DMS153 treated with DMSO at 0.1 percent for 48 hours (cell line): ENCODE data around the gene TRIP11.
"Not testable (repeated sequence)": the region's sequence is repeated elsewhere in the genome, so short reads cannot be mapped to it uniquely, and the experiment has no call there.

Experiments
- DNase-seq: peaks from one replicate; lab custom pipeline; 2025; ENCODE audit not compliant: unreplicated experiment; lab: John Stamatoyannopoulos, UW

Gene TRIP11

DNA sequence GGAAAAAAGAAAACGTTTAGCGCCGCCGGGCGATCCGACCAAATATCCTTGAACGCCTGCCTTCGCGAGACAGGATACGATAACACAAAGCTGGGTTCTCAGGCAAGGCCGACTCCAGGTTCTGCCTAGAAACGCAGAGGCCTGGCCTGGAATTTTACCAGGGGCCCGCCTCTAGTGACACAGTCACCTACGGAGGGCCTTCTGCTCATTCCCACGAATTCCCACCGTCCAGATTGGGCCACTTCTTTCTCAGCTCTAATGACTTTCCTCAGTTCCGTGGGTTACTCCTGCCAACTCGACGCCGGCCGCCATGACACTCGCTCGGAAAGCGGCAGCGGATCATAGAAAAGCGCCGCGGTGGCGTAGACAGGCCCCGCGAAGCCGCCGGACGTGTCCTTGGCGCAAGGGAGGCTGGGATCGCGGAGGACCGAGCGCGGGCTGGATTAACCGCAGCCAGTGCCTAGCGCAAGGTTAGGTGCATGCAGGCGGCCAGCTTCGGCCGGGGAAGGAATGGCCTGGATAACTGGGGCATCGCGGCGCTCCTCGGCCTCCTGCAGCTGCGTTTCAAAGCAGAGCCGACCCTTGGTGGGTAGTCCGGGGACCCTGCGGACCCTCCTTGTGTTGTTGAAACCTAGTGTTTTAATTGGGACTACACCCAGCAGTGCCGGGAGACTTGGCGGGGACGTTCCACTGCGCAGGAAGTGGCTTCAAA lies at the start of gene TRIP11:
TRIP11 (minus strand) TSS at position 341 of the 712 bp plus-strand sequence. CDS start 374 bp downstream, outside the sequence.
- DNase-seq: peak; percentile 69

DNA sequence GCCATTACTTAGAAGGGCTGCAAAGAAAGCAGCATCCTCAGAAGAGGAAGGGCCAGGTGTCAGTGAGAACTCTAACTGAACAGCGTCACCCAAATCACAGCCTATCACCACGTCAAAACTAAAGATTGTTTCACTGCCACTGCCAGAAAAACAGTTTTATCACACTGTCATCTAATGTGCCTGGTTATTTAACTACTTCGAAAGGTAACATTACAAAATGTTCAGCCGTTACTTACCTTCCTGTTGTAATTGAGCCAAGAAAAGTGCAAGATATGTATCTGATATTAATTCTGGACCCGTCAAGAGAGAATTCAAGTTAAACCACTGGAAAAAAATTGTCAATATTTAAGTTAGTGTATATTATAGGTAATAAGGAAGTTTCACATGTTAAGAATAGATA lies 48.6 kb upstream of the TRIP11 start:
- DNase-seq: no peak

DNA sequence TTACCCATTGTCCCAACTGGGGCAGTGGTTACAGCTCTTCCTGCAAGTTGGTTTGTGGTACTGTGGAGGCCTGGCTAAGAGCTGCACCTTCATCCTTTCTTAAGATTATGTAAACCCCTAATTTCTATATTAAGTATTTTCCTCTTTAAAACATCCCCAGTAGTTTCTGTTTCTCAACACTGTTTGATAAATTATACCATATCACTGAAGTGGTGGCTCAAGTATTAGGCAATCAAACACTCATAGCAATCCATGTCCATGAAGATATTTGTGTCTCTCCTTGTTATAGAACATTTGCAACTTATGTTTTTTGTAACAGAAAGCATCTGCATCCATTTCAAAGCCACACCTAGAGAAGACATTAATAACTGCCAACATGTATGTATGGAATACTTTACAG lies 34.7 kb upstream of the TRIP11 start:
- DNase-seq: no peak

DNA sequence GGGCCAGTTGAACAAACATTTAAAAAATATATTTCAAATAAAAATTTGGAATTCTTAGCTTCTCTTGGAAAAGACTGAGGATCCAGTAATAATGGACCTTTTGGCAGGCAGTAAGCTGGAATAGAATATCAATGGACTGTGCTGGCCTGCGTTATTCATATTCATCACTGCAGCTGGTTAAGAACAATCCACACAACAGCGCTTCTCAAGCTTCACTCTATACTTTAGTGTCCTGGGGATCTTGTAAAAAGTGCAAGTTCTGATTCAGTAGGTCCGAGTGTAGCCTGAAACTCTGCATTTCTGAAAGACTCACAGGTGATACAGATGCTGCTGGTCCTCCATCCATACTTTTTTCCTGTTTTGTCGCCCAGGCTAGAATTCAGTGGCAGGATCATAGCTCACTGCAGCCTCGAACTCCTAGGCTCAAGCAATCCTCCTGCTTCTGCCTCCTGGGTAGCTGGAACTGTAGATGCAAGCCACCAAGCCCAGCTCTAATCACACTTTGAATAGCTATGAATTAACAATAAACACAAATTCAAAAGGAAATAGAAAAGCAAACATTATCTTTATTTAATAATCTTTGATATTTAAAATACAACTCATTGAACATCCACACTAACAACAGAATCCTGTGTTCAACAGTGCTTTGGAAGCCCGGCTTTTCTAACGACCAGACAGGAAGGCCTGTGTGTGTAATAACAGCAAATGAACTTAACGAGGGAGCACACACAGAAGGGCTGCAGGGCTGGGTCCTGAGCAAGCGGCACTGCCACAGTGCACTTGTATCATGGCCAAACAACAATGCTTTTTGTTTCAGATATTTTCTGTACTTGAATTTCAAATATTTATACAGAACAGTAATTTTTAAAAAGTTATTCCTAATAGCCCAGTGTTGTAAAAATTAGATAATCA lies 18.4 kb upstream of the TRIP11 start:
- no peak for DNase-seq

DNA sequence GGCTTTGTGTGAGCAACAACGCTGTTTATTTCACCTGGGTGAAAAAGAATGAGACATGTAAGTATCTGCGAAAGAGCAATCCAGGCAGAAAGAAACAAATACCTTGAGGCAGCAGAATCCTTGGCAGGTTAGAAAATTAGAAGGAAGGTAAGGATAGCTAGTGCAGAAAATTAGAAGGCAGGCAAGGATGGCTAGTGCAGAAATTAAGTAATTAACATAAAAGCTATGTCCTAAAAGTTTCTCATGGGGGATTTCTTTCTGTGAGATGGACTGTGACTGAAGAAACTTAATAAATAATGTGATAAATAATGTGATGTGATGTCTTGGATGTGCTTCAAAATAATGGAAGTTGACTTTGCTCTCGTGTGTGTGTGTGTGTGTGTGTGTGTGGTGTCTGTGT lies 9.9 kb upstream of the TRIP11 start:
- DNase-seq: no peak

DNA sequence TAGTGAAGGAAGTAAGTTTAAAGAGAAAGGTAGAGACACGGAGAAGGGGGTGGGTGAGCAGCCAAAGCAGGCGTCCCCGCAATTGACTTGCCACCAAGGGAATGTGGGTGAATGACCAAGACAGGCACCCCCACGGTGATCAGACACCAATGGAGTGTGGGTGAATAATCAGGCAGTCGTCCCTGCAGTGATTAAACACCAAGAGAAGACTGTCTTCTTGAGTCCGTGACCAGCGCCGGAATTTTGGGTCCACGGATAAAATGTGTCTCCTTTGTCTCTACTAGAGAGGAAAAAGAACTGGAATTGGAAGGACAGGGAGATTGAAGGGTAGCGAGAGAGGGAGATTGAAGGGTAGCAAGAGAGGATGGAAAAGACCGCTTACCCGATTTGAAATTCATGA lies 9.4 kb upstream of the TRIP11 start:
- DNase-seq: not testable (repeated sequence)

DNA sequence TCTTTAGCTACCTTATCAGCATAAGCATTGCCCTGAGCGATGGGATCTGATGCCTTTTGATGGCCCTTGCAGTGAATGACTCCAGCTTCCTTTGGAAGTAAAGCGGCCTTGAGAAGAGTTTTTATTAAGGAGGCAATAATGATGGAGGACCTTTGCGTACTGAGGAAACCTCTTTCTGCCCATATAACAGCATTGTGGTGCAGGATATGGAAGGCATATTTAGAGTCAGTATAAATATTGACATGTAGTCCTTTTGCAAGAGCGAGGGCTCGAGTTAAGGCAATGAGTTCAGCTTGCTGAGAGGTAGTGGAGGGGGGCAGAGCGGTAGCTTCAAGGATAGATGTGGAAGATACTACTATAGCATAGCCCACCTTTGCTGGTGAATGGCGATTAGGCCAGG lies 6.0 kb upstream of the TRIP11 start:
- DNase-seq: not testable (repeated sequence)

DNA sequence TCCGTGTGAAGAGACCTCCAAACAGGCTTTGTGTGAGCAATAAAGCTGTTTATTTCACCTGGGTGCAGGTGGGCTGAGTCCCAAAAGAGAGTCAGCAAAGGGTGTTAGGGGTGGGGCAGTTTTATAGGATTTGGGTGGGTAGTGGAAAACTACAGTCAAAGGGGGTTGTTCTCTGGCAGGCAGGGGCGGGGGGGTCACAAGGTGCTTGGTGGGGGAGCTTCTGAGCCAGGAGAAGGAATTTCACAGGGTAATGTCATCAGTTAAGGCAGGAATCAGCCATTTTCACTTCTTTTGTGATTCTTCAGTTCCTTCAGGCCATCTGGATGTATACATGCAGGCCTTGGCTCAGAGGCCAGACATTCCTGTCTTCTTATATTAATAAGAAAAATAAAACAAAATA lies 1.9 kb upstream of the TRIP11 start:
- not testable (repeated sequence) for DNase-seq

DNA sequence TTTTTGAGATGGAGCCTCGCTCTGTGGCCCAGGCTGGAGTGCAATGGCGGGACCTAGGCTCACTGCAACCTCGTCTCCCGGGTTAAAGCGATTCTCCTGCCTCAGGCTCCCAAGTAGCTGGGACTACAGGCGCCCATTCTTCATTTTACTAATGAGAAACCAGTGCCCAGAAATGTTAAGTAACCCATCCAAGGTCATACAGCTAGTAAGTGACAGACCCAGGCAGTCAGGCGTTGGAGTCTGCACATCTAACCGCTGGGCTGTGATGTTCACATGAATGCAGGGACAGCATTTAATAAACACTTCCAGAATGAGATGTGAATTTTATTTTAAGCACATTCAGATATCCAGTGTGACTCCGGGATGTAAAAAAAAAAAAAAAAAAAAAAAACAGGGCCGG lies 1.3 kb upstream of the TRIP11 start:
- DNase-seq: no peak

DNA sequence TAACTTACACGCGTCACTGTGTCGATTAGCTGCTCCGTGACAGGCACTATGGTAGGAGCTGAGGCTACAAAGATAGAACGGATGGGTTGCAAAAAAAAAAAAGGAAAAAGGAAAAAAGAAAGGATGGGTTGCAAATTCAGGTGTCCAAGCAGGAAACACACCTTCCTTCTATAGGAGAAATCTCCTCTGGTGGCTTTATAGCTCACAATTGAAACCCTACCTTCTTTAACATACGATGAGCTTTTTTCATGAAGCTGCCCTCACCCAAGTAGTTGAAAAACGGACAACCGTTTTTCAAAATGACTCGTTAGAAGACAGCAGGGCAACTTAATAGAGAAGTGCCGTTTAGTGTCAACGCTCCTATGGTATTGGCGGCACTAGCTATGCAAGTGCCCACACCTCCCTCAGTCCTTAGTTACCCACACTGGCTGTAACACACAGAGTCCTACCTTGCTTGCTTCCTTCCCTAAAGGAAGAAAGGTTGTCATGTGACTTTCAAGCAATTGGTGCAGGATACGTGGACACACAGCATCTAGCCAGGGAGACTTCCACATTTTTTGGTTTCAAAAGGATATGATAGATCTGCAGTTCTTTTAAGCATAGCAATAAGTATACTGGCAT lies 682 bp upstream of the TRIP11 start:
- DNase-seq: no peak

DNA sequence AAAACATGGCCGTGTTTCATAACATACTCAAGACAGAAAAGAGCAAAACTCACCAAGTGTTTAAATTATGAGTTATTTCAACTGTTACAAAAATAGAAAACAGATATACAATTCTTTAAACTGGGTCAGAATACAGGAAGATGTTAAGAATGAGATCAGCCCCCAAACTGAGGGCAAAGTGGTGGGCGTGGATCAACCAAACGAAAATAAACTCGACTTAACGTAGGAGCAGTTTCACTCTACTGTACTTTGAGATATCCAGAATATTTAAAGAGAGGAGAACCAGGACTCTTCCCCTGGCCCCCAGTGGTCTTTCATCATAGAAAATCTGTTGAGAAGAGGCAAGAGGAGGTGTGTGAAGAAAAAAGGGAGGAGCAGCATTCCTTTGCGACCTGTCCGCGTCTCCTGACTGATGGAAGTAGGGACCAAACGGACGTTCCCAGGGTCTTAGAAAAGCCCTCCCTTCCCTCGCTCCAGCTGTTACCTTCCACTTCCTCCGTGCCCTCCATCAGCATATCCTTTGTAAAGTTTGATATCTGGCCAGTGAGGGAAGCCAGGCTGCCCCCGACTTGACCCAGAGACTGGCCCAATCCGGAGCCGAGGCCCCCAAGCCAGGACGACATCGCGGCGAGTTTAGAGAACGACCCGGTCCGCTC lies 668 bp downstream of the TRIP11 start:
- DNase-seq: no peak

DNA sequence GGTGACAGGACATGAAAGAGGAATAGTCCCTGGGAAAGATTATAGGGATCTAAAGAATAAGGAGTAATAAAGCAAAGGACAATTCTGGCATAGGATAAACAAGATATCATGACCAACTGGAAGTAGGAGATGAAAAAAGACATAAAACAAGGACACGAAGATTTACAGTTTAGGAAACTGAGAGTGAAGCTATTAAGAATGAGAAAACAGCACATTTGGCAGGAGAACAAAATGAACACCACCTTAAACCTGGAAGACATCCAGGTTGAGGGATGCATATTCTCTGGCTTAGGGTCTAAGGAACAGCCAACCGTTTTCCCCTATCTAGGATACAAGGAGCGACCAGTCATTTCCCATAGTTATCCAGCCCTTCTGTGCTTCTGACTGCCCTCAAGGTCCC lies 1.9 kb downstream of the TRIP11 start:
- no peak for DNase-seq

DNA sequence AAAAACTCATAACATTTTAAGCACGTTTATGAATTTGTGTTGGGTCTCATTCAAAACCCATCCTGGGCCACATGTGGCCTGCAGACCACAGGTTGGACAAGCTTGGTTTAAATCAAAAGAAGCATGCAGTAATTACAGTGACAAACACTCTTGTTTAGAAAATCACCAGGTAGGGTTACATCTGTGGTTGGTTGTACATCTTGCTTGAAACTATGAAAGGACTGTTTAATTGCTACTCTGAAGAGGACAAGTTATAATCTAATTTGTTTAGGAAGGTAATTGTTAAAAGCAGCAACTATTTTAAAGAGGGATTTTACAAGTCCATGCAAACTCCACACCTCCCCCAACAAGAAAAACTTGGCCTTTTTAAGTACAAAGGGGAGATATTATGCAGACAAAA lies 4.0 kb downstream of the TRIP11 start:
- no peak for DNase-seq

DNA sequence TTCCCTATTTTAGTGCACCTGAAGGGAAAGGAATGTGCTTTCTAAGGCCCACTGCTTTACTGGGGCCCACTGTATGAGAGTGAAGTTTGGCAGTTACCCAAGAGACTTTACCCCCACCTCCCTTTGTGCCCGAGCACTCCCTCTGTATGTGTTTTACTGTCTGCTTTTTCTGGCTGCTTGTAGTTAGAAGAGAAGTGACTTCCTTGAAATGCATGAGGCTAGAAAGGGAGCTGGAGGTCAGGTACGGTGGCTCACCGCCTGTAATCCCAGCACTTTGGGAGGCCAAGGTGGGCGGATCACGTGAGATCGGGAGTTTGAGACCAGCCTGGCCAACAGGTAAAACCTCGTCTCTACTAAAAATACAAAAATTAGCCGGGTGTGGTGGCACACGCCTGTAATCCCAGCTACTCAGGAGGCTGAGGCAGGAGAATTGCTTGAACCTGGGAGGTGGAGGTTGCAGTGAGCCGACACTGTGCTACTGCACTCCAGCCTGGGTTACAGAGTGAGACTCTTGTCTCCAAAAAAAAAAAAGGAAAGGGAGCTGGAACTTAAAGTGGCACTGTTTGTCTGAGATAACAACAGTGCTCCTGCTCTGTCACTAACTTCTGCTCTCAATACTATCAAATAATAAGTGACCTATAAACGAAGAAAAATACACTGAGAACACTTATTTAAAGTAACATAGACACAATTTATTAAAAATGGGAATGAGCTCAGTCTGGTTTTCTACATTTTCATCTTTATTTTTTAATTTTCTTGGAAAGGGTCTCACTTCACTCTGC lies 5.8 kb downstream of the TRIP11 start:
- DNase-seq: no peak

DNA sequence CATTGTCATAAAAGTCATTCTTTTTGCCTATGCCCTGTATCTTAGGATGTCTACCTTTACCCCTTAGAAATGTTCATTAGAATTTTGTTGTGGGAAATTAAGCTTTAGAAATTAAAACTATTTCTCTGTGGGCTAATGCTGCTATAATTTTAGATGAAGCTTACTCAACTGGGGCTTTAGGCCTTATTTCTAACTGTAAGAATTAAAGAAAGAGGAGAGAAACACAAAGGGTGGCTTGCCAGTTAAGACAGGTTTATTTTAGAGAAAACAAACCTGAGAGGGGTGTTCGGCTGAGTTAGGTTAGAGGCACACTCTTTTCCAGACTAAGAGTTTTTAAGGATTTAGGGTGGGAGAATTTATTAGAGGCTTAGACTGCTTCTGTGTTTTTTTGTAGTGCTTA lies 6.4 kb downstream of the TRIP11 start:
- no peak for DNase-seq

DNA sequence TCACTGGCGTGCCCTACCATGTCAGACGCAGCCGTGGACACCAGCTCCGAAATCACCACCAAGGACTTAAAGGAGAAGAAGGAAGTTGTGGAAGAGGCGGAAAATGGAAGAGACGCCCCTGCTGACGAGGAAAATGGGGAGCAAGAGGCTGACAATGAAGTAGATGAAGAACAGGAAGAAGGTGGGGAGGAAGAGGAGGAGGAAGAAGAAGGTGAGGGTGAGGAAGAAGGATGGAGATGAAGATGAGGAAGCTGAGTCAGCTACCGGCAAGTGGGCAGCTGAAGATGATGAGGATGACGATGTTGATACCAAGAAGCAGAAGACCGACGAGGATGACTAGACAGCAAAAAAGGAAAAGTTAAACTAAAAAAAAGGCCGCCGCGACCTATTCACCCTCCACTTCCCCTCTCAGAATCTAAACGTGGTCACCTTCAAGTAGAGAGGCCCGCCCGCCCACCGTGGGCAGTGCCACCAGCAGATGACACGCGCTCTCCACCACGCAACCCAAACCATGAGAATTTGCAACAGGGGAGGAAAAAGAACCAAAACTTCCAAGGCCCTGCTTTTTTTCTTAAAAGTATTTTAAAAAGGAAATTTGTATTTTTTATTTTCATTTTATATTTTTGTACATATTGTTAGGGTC lies 13.2 kb downstream of the TRIP11 start:
- DNase-seq: no peak

DNA sequence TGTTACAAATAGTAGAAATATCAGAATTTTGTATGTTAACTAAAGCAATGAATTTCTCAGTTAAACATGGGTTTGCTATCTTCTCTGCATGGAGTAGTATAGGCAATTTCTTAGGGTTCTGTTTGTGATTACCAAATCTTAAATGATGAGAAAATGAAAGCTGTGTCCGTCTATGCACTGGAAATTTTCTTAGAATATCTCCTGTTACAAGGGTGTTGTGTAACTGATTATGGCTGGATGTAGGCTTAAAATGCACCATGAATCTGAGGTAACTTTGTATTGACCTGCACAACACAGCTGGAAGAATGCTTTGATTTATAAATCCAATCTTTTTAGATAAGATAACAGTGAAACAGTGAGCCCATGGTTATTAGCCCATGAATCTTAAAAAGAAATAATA lies 17.8 kb downstream of the TRIP11 start:
- no peak for DNase-seq

DNA sequence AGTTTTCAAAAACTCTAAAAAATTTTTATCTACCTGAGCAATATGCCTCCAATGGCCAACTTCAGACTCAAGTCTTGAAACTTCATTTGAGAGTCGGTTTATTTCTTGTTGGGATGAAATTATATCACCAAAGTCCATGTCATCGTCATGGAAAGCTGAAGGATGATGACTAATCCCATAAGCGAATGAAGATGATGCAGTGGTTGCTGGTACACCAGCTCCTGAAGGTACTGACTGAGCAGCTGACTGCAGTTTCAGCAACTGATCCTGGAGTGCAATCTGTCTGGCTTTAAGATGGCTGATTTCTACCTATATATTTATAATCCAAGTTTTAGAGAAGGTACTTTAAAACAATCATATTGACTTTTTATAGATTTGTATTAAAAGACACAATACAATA lies 18.3 kb downstream of the TRIP11 start:
- no peak for DNase-seq

DNA sequence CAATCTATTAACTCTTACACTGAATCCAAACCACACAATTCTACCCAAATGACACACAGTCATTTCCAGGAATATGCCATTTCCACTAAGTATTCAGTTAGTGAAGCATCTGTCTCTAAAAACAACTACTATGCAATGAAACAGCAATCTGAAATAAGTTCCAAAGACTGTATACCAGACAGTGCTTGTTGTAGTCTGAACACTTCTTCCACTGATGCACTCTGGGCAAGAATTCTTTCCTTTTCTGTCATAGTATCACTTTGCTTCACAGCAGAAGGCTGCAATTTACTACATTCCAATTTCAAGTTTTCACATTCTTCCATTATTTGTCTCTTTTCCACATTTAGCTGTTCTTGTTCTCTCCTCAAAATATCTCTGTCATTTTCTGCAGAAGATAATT lies 25.8 kb downstream of the TRIP11 start:
- no peak for DNase-seq

DNA sequence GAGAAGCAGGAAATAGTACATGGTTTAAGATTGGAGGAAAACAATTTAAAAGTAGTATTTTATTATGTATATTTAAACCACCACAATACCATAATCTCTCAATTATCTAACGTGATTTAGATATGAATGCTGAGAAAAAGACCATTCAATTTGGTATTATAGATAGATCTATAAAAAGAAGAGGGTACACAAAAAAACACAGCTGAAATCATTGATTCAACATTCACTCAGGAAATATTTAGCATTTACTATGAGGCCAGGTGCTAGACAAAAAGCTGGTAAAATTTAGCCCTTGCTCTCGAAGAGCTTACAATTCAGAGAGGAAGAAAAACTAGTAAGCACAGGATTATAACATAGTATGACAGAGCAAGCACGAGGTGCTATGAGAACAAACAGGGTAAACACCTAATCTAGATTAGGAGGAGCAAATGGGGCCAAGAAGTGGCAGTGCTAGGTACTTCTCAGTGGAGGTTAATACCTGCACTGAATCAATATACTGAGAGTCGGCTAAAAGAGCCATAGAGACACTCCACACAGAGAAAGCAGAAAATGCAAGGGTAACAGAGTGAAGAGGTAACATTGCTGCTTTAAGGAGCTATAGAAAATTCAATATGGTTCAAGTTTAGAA lies 27.6 kb downstream of the TRIP11 start:
- DNase-seq: no peak
